ENCODE results near the gene NUDT13.
"Not testable (repeated sequence)": the region's sequence is repeated elsewhere in the genome, so short reads cannot be mapped to it uniquely, and the experiment has no call there.

NUDT13 gene

DNA sequence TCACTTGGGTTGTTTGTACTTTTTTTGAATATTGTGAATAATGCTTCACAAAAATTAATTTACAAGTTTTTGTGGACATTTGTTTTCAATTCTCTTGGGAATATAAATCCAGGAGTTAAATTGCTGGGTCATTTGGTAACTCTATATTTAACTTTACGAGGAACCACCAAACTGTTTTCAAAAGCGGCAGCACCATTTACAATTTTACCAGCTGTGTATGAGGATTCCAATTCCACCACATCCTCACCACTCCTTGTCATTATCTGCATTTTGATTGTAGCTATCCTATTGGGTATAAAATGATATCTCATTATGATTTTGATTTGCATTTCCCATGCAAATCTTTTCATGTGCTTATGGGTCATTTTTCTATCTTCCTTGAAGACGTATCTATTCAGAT lies 4.0 kb upstream of the NUDT13 start:
- DNase-seq = no peak

DNA sequence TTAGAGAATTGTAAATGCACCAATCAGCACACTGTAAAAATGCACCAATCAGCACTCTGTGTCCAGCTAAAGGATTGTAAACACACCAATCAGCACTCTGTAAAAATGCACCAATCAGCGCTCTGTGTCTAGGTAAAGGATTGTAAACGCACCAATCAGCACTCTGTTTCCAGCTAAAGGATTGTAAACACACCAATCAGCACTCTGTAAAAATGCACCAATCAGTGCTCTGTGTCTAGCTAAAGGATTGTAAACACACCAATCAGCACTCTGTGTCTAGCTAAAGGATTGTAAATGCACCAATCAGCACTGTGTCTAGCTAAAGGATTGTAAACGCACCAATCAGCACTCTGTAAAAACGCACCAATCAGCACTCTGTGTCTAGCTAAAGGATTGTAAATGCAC lies 1.0 kb upstream of the NUDT13 start:
- DNase-seq = not testable (repeated sequence)

- DNase-seq = not testable (repeated sequence)
Observed at GRCh38 chr10:73112032-73112431, 1.8 kb downstream of the NUDT13 start.

DNA sequence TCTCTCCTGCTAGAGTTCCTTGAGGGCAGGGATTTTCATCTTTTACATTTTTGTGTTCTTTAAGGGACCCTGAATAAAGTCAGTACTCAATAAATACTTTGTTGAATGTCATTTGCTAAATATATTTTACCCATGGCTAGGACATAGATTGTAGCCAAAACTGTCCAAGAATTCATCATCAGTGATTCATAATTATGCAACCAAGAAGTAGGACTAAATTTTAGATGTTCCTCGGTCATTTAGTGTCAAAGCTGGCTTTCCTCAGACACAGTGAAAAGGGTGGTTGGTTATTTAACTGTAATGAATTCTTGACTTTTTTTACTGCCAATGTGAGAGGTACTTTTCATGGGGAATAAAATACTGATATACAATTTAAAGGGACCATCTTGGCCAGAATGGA lies 3.3 kb downstream of the NUDT13 start:
- DNase-seq = no peak

DNA sequence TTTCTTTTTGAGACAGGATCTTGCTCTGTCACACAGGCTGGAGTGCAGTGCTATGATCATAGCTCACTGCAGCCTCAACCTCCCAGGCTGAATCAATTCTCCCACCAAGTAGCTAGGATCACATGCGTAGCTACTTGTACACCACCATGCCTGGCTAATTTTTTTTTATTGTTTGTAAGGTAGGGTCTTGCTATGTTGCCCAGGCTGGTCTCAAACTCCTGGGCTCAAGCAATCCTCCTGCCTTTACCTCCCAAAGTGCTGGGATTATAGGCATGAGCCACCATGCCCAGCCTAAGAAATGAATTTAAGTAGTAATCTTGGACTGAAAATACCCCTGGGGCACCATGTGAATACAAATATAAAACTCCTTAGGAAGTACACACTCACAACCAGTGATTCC lies 5.8 kb downstream of the NUDT13 start:
- no peak for DNase-seq

- no peak for DNase-seq
Observed at GRCh38 chr10:73117976-73118743, 7.9 kb downstream of the NUDT13 start.

GRCh38 chr10:73119457-73119856 lies 9.2 kb downstream of the NUDT13 start:
- no peak for DNase-seq

GRCh38 chr10:73119952-73120351 lies 9.7 kb downstream of the NUDT13 start:
- DNase-seq = no peak

GRCh38 chr10:73126343-73126742 lies 16.1 kb downstream of the NUDT13 start:
- DNase-seq = no peak

DNA sequence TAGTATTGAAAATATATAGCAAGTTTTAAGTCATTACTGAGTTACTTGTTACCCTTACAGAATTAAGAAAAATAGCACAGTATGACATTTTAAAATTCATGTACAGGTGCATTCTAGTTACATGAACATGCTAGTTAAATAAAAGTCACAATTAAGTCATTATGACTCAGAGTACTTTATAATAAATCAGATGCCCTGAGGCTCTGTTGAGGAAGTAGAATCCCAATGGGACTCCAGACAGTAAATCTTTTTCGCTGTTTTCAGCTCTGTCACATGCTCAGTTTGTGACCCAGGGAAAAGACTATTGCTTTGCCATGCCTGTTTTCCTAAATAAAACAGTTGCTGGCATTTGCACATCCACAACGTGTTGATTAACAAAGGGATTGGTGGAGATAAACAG lies 21.0 kb downstream of the NUDT13 start:
- no peak for DNase-seq

- no peak for DNase-seq
Observed at GRCh38 chr10:73131913-73132686, 21.8 kb downstream of the NUDT13 start.

DNA sequence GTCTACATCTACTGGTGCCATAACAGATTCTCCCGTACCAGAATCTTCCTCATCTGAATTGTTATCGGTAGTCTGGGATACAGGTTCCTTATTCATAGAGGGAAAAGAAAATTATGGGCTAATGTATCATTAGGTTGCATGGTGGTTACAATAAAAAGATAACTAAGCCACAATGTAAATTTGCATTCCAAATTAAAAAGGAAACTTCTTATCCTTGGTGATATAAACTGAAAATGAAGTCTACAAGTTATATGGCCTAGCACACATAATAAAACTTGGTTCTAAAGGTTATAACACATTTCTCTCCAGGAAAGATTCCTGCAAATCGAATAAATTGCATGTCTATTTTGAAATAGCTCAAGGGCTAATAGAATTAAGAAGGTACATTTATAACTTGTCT lies 24.5 kb downstream of the NUDT13 start:
- no peak for DNase-seq

- no peak for DNase-seq
Observed at GRCh38 chr10:73136627-73137026, 26.4 kb downstream of the NUDT13 start.

- no peak for DNase-seq
Observed at GRCh38 chr10:73139251-73139650, 29.0 kb downstream of the NUDT13 start.

GRCh38 chr10:73141603-73142002 lies 31.3 kb downstream of the NUDT13 start:
- DNase-seq = no peak

GRCh38 chr10:73150633-73151413 lies 40.6 kb downstream of the NUDT13 start:
- not testable (repeated sequence) for DNase-seq

DNA sequence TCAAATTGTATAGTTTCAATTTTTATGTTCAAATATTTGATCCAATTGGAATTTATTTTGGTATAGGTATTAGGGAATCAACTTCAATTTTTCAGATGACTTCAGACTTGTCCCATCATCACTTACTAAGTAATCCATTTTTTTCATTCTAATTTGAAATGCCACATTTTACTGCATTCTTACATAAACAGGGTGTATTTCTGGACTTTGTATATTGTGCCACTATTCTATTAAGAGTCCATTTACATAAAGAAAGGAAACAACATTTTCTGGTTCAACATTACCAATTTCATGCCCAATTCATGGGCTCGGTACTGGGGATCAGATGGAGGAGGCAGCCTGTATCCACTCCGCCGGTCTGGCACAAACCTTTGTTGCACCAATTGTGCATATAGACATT lies 41.8 kb downstream of the NUDT13 start:
- DNase-seq = no peak

DNA sequence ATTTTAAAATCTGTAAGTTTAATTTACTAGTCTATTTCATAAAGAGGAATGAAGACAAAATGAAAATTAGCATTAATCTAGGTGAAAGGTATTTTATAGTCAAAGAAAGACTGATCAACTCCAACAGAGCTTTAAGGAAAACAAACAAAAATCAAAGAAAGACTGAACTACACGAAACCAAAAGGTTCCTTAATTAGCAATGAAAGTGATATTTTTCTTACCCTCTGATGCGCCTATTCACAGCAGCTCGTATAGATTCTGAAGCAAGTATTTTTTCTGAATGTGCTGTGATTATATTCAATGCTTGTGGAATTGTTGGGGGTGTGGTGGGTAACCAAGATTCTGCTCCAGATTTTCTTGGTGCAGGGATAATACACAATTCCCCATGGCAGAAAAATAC lies 45.8 kb downstream of the NUDT13 start:
- DNase-seq = no peak

DNA sequence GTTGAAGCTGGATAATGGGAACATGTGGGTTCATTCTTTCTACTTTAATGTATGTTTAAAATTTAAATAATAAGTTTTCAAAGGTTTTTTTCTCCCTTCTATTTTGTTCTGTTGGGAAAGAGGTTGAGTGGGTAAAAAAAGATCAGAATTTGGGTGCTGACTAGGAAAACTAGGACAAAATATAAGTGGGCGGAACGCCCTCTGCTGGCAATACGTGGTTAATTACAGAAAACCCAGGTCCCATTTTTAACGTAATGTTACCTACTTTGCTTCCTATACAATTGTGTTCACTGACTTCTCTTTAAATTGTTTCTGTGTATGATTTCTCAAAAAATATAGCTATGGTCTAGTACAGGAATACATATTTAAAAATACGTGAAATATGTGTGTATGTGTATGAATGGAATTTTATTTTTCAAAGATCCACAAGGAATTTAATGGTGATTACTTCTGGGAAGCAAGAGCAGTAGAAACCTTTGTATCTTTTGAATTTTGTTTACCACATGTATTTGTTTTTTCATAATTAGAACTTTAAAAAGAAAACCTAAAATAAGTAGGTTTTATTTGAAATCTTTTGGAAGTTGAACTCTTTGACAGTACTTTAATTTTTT lies 48.9 kb downstream of the NUDT13 start:
- DNase-seq = peak; percentile 58

DNA sequence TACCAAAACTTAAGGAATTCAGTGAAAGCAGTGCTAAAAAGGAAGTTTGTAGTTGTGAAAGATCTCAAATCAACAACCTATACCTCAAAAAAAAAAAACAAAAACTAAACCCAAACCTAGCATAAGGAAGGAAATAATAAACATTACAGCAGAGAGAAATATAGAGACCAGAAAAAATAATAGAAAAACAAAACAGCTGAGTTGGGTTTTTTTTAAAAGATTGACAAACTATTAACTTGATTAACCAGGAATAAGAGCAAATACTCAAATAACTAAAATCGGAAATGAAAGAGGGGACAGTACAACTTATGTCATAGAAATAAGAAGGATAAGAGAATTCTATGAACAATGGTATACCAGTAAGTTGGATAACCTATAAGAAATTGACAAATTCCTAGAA lies 50.8 kb downstream of the NUDT13 start:
- no peak for DNase-seq

DNA sequence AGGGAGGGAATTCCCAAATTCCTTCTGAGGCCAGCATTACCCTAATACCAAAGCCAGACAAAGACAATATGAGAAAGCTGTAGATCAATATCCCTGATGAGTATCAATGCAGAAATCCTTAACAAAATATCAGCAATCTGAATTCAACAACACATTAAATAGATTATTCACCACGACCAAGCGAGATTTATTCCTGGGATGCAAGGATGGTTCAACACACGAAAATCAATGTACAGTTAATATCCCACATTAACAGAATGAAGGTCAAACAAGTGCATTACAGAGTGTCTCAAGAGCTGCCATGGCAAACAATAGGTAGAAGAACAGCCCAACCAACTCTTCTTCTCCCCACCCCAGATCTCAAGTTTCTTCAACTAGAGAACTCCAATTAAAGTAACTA lies 51.4 kb downstream of the NUDT13 start:
- no peak for DNase-seq

- DNase-seq = no peak
Observed at GRCh38 chr10:73163096-73163495, 52.8 kb downstream of the NUDT13 start.

DNA sequence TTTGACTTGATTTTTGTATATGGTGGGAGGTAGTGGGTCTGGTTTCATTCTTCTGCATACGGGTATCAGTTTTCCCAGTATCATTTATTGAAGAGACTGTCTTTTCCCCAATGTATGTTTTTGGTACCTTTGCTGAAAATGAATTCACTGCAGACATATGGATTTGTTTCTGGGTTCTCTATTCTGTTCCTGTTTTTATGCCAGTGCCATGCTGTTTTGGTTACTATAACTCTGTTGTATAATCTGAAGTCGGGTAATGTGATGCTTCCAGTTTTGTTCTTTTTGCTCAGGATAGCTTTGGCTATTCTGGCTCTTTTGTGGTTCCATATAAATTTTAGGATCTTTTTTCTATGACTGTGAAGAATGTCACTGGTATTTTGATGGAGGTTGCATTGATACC lies 56.7 kb downstream of the NUDT13 start:
- no peak for DNase-seq

Data from midbrain (tissue), 1 donor.